K562 (cell line): ENCODE data around the gene SLC9B2. TPM values are rescaled to one million over a fixed set of nuclear protein-coding genes. Genes with fewer than 3 reads are reported as not detected.

Experiments
- CHD2 ChIP-seq: IDR thresholded peaks from 2 replicates; pipeline ENCODE4 v1.6.1; 2011; ENCODE audit warnings: low read depth, low read length
- EP300 ChIP-seq: IDR thresholded peaks from 2 replicates; pipeline ENCODE4 v1.6.1; 2012; ENCODE audit warnings: low read length, improper control_type of control experiment
- HMGN3 ChIP-seq: IDR thresholded peaks from 2 replicates; pipeline ENCODE4 v1.6.1; 2011; ENCODE audit warnings: borderline replicate concordance, low read depth, mild to moderate bottlenecking, mixed read lengths, low read length; ENCODE audit not compliant: insufficient read length; ENCODE audit errors: extremely low read depth
- KHSRP ChIP-seq: fragments of 450-650 bp; IDR thresholded peaks from 2 replicates; pipeline ENCODE4 v1.6.1; 2017
- PHF8 ChIP-seq: fragments of 200-600 bp; sonication (generic); IDR thresholded peaks from 2 replicates; pipeline ENCODE4 v1.6.1; 2012; ENCODE audit warnings: mixed run types, mild to moderate bottlenecking, inconsistent platforms, low read length, moderate library complexity, borderline replicate concordance
- POLR3G ChIP-seq: IDR thresholded peaks from 2 replicates; pipeline ENCODE4 v1.6.1; 2011; ENCODE audit not compliant: insufficient read length, insufficient replicate concordance; ENCODE audit errors: extremely low read depth
- PRMT5 ChIP-seq: sonication (generic); formaldehyde crosslinking; IDR thresholded peaks from 2 replicates; pipeline ENCODE4 v1.5.0; 2020; ENCODE audit warnings: missing genetic modification reagents
- RBBP5 ChIP-seq: fragments of 200-600 bp; sonication (generic); IDR thresholded peaks from 2 replicates; pipeline ENCODE4 v1.6.1; 2012; ENCODE audit warnings: borderline replicate concordance, mild to moderate bottlenecking, low read length, control low read depth, inconsistent platforms; ENCODE audit not compliant: insufficient read depth, poor library complexity, severe bottlenecking
- RBM39 ChIP-seq: fragments of 200-400 bp; formaldehyde crosslinking; optimal IDR thresholded peaks from 2 replicates; pipeline ENCODE3; 2018; ENCODE audit warnings: low read depth, low read length
- SIN3A ChIP-seq, 2 experiments: fragments of 150-350 bp in 1 of 2; IDR thresholded peaks; 2 replicates each; pipeline ENCODE4 v1.6.1; 2011 to 2016; ENCODE audit warnings: borderline replicate concordance in 2 of 2, low read depth in 2 of 2, low read length in 2 of 2, mild to moderate bottlenecking in 2 of 2, moderate library complexity in 2 of 2; ENCODE audit not compliant: control insufficient read depth in 1 of 2
- USF1 ChIP-seq: sonication (generic); formaldehyde crosslinking; IDR thresholded peaks from 2 replicates; pipeline ENCODE4 v1.9.0; 2022; ENCODE audit warnings: mild to moderate bottlenecking, missing genetic modification reagents
- ZBED1 ChIP-seq: IDR thresholded peaks from 2 replicates; pipeline ENCODE4 v1.6.1; 2014
- ZBTB11 ChIP-seq, 3 experiments: fragments of 200-800 bp in 1 of 3; fragments of 250-450 bp in 1 of 3; fragments of 450-650 bp in 1 of 3; sonication (Bioruptor Pico) in 1 of 3; sonication (Bioruptor generic) in 1 of 3; formaldehyde crosslinking in 1 of 3; IDR thresholded peaks; 2 replicates each; pipeline versions ENCODE4 v1.6.1 to v1.8.0; 2016 to 2022; ENCODE audit warnings: mild to moderate bottlenecking in 2 of 3, missing genetic modification characterization in 2 of 3, missing compliant biosample characterization in 1 of 3, moderate library complexity in 1 of 3
- ZNF263 ChIP-seq: sonication (generic); formaldehyde crosslinking; IDR thresholded peaks from 2 replicates; pipeline ENCODE4 v1.8.0; 2022; ENCODE audit warnings: mild to moderate bottlenecking, missing genetic modification reagents, borderline replicate concordance
- ZNF41 ChIP-seq: fragments of 250-450 bp; sonication (Bioruptor Pico); conservative IDR thresholded peaks from 2 replicates; pipeline ENCODE4 v1.4.0; 2020; ENCODE audit warnings: mild to moderate bottlenecking
- polyA plus RNA-seq, 8 experiments: library from polyadenylated mRNA; depleted of rRNA in 4 of 8; stranded (reverse) in 5 of 8; unstranded in 3 of 8; fragments of >200 nt; fragmentation: Nextera tagmentation in 2 of 8; fragmentation: Illumina TruSeq in 1 of 8; extraction: Ambion mirVana in 2 of 8; extraction: Trizol in 1 of 8; gene quantifications; 2 replicates each; pipeline versions ENCODE4 v1.2.1 to v1.2.3, GENCODE V29; 2011 to 2014; ENCODE audit warnings: inconsistent platforms in 1 of 8, missing spikeins in 1 of 8
- total RNA-seq, 7 experiments: library from RNA; depleted of rRNA in 6 of 7; stranded (reverse); fragments of >200 nt in 6 of 7; fragmentation: Illumina TruSeq in 2 of 7; extraction: Trizol in 2 of 7; gene quantifications; 2 replicates each; pipeline versions ENCODE4 v1.2.1 to v1.2.3, GENCODE V29; 2011 to 2021; ENCODE audit warnings: low replicate concordance in 1 of 7

The SLC9B2 gene
- total and polyA plus RNA-seq, 9 of the 15 experiments (the other 6 are each of a cell fraction or from before 2014, with no cell fraction given) = 6.6 to 14.6 (median 11.4) TPM

GRCh38 chr4:103076747-103077347, at the start of gene SLC9B2 (continued):
- no peak for TF ChIP-seq ZNF41 (CRISPR knock-in tag)
- no peak for TF ChIP-seq POLR3G
- TF ChIP-seq USF1 = no peak
- peak; percentile 56; the same call in 1 of the 2 replicates for TF ChIP-seq ZNF263 (CRISPR knock-in tag)
- no peak for TF ChIP-seq EP300
- no peak for TF ChIP-seq ZBED1
- no peak for TF ChIP-seq KHSRP
- TF ChIP-seq PRMT5 (CRISPR knock-in tag) = no peak
- no peak for TF ChIP-seq SIN3A (IDR thresholded peaks at IDR 0.05; ENCODE audit: borderline replicate concordance in 2 of 2, control insufficient read depth in 1 of 2, low read depth in 2 of 2, low read length in 2 of 2)
- peak; percentile 15; the same call in 1 of the 2 replicates for TF ChIP-seq PHF8
- TF ChIP-seq ZBTB11 (CRISPR knock-in tag; IDR thresholded peaks at IDR 0.05) = 0 out of 6 replicates have a peak, but pooled peaks of 1 of the 3 experiments have one; percentile 8
- TF ChIP-seq HMGN3 = no peak
- no peak for TF ChIP-seq RBM39
- no peak for TF ChIP-seq RBBP5
- peak; percentile 88 for TF ChIP-seq CHD2
